Stimulated activated CD8-positive, alpha-beta memory T cell treated with anti-CD3 and anti-CD28 coated beads, Interleukin-4, amount 100 ng/mL, for 4 hours (primary cell): ENCODE results near the gene PGAP6.
"Not testable (repeated sequence)": the region's sequence is repeated elsewhere in the genome, so short reads cannot be mapped to it uniquely, and the experiment has no call there.

ENCODE experiments used
- DNase-seq, 2 donors: peaks; one replicate each; pipeline ENCODE4 v3.0.0-alpha.2; 2020; ENCODE audit warnings: low read depth in 2 of 2, low spot score in 1 of 2

The PGAP6 gene

DNA sequence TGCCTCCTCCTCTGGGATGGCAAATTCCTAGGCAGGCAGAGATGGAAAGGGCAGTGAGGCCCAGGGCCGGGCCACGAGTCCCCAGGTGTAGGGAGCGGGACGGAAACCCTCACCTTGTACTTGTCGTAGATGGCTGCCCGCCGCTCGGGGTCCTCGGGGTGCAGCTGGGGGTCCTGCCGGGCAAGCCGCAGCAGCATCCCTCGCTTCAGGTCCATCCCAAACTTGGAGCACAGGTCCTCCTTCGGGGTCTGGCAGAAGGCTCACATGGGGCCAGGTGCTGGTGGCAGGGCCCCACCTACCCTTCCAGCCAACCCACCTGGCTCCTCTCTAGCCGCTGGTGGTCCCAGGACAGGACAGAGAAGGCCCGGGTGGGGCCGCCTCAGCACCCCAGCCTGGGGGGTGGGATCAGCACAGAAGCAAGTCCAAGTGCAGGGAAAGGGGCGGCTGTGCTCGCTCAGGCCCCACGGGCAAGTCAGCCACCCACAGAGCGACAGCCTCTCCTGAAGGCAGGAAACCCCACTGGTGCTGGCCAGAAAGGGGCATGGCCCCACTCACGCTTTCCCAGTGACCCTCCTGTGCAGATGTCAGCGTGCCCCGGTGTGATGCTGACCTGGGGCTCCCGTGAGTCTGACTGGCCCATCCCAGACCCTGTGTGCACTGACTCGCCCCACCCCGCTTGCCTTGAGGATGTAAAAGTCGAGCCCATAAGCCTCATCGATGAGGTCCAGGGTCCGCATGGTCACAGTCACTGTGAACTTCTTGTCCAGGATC lies 13.2 kb downstream of the PGAP6 start:
- no peak for DNase-seq

DNA sequence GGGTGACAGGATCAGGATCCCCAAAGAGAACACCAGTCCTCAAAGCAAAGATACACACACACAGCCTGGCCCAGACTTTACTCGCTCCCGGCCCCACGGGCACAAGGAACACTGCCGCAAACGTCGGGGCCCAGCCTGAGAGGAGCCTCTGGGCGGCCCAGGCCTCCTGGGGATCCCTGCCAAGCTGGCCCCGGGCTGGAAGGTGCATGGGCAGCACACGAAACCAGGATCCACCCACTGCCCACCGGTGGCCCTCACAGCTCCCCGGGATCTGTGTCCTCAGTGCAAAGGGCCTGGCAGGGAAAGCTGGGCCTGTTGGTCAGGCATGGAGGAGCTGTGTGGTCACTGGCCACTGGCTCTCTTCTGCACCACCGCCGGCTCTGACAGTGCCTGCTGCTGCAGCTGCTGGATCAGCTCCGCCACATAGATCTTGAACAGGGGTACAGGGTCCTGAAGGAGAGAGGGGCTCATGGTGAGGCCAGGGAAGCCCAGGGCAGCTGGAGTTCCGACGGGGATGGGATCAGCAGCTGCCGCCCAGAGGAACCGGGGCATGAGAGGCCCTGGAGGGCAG lies 14.4 kb downstream of the PGAP6 start:
- no peak for DNase-seq

DNA sequence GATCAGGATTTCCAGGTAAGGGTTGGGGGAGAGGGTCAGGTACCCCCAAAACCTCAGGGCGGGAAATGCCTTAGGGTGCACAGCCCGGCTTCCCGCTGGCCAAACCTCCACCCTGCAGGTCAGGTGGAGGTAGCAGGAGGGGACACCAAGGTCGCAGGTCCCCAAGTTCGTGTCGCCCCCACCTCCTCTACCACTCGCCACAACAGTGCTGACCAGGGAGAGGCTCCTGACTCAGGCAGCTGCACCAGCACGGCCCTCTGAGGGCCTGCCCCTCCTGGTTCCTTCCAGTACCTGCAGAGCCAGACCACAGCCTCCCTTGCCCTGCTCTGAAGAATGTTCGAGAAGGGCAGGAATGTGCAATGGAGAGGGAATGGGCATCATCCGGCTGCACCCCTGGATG lies 15.3 kb downstream of the PGAP6 start:
- DNase-seq = no peak

DNA sequence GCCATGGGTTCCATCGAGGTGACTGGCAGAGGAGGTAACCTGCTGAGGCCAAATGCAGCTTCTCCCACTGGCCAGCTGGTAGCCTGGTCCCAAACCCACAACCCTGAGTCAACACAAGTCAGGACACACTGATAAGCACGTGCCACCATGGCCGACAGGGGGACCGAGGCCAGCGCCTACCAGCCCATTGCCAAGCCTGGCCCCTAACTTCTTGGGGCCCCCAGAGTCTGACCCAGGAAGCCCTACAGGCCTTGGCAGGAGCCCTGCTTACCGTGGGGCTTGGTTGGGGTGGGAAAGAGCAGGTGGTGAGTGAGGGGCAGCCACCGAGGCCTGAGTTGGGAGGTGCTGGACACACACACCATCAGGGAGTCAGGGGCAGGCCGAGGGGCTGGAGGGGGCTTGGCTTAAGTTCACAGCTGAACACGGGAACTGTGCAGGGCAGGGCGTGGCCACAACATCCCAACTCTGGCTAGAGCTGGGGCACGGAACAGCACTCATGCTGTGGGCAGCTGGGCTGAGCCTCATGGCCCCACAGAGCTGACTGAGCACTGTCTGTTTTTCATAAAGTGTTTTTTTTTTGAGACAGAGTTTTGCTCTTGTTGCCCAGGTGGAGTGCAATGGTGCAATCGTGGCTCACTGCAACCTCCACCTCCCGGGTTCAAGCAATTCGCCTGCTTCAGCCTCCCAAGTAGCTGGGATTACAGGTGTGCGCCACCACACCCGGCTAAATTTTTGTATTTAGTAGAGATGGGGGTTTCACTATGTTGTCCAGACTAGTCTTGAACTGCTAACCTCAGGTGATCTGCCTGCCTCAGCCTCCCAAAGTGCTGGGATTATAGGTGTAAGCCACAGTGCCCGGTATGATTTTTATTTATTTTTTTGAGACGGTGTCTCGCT lies 16.9 kb downstream of the PGAP6 start:
- DNase-seq = no peak

DNA sequence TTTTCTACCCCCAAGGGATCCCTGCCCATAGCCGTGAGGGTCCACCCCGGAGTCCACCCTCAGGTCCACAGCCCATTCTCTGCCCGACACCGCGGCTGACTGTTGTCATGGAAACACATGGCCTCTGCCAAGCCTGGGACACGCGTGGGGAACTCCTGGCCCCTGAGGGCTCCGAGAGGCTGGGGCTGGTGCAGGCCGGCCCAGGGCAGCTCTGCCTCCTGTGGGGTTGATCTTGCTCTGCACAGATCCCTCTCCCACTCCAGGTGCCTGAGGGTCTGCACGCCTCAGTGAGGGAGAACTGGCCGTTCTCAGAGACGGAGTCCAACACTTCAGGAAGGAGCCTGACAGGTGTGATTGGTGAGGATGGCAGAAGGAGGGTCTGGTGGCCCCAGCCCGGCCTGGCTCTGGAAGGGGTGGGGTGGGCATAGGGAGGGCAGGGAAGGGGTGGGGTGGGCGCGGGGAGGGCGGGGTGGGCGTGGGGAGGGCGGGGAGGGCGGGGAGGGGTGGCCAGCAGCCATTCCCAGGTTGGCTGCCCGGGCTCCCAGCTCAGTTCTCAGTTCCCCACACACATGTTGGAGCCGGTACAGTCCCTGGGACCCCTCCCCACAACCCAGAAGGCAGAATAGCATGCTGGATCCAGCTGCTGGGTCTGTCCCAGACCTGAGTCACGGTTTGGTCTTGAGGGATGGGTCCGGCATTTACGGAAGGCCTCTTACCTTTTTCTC lies 17.9 kb downstream of the PGAP6 start:
- no peak for DNase-seq

DNA sequence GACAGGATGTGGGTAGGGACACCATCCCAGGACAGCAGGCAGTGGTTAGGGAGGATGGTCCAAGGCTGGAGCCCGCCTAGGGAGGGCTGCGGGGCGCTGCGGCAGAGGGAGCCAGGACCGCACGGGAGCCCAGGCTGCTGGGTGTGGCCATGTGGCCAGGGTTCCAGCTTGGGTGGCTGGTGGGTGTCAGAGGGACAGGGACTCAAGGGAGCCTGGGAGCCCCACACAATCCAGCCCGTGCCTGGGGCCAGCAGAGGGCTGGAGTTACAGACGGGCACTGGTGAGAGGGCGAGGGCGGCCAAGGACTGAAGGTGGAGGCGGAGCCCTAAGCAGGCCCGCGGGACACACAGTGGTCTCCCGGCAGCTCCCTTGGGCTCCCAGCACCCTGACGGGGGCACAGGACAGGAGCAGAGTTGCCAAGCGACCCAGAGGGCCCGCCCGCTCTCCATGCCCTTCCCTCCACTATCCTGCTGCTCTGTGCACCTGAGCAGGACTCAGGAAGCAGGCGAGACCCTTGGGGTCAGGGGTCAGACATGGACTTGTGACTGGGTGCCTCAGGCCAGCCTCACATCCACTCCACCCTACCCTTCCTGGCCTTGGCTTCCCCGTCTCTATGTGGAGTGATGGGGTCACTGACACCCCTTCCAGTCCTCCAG lies 18.5 kb downstream of the PGAP6 start:
- no peak for DNase-seq

DNA sequence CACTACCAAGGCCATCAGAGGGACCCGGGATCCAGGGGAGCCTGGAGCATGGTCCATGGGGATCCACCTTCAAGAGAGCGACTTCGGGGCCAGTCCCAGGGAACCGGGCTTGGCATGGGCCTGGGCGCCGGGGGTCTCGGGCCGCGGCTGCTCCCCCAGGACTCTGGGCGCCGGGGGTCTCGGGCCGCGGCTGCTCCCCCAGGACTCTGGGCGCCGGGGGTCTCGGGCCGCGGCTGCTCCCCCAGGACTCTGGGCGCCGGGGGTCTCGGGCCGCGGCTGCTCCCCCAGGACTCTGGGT lies 19.1 kb downstream of the PGAP6 start:
- not testable (repeated sequence) for DNase-seq

DNA sequence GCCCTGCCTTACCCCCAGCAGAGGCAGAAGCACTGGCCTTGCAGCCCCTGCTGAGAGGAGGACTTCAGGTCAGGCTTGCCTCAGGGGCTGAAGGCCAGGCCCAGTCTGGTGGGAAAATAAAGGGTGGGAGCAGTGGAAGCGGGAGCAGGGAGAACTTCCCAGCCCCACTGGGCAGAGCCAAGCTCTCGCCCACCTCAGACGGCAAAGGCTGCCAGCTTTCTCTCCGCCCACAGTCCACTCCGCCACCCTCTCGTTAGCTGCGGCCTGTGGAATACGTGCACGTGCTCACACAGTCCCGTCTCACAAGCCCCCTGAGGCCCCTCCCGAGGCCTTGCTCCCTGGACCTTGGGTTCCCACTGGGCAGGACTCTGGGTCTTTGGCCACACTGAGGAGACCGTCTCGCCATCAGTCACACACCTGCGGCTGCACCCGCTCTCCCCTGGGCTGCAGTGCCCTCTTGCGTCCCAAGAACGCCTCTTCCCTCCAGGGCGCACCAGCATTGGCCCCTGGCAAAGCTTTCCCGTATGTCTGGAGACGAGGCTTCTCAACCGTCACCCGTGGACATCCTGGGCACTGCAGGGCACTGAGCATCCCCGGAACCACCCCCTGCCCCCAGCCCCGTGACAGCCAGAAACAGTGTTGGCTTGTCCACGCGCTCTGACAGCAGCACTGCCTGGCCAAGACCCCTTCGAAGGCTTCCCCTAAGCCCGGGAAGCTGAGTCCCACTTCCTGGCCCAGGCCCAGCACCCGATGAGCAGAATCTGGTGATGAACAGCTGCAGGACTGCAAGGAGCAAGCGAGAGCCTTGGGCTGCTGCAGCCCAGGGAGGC lies 19.7 kb downstream of the PGAP6 start:
- DNase-seq = peak; percentile 44

DNA sequence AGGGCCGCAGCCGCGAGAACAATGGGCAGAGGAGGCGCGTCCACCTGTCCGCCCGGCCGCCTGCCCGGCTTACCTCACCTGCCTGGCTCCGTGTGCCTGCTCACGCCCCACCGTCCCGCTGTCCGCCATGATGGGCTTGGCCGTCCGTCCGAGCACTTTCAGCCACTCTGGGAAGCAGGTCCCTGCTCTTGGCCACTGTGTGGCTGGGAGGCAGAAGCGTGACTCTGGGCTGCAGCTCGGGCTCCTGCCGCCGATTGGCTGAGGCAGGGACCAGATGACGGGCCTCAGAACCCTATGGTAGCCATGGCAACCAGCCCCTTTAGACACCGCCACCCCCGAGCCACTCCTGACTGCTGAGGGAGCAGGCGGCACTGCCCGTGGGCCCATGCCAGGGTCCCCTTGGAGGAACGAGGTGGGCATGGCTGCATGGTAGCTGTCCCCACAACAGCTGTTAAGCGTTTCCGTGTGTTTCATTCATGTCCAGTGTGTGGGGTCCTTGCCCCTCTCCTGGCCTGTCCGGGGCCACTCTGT lies 20.4 kb downstream of the PGAP6 start:
- DNase-seq = no peak

DNA sequence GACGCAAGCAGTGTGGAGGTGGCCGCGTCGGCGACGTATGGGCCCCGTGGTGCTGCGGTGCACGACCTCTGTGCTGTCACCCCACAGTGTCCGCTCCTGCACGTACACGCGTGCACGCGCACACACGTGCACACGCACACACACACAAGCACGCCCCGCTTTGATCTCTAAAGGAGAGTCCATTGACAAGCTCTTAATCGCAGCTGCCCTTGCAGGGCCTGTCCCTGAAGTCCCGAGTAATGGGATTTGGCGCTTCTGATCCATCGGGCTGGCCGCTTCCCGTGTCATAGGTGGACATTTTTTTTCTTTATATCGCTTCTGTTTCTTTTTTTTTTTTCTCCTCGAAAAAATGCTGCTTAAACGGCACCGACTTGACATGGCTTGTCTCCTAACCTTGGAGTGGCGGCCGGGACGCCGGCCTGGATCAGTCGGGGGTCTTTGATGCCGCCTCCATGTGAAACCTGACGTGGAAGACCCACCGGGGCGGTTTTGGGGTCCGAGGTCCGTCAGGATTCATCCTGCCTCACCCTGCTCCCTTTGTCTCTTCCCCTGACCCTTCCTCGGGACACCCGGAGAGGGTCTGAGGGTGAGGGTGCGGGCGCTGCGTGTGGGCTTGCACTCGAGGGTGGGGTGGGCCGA lies 21.0 kb downstream of the PGAP6 start:
- DNase-seq = no peak

DNA sequence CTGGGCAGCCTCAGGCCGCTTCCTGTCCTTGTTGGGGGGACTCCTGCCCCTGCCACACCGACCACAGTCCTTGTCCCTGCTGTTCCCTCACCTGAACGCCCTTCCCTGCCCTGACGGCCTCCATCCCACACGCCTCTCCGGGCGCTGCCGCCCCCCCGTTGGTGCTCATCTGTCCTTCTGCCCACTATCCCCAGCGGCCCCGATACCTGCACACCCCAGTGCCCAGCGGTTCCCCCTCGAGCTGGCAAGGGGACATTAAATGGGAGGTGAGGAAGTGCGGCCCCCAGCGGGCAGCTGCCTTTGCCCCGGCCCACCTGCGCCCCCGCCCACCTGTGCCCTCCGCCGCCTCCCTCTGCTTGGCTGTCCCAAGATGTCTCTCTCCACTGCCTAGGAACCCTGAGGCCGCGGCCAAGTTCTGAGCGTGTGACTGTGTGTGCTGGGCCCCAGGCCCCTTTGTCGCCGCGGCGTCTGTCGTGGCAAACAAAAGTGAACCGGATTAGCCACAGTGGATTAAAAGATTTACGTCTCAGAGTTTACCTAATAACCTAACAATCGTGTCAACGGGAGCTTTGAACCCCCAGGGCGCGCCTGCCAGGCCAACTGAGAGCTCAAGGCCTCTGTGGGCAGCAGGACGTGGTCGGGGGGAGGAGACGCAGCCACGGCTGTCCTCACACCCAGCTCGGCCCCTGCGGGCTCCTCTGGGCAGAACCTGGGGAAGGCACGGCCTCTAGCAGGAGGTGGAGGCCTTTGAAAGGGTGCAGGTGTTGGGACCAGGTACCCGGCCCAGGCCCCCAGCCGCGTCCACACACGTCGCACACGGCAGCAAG lies 21.7 kb downstream of the PGAP6 start:
- no peak for DNase-seq

DNA sequence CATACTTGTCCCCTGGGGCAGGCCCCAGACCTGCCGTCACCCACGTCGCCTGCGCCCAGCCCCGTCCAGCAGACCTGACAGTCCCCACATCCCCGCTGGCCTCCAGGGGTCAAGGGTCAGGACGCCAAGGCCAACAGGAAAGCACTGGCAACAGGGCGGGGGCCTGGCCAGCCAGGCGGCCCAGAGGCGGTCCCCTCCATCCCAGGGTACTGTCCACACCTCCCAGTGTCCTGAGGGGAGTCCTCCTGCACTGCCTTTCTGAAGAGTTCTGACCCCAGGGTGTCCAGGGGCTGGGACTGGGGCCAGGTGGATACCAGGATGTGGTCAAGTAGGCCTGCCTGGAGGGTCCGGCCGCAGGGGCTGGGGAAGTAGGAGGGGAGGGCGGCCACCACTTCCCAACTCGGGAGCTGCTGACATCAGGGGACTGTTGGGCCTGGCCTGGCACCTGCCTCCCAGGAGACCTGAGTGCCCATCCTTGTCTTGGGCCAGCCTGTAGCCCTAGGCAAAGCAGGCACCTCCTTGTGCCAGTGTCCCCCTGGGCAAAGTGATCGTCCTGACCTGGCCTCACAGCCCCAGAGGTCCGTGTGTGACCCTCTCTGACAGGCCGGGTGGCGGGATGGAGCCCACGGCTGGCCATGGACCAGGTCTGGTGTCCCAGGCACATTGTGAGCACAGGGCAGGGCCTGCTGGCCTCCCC lies 22.6 kb downstream of the PGAP6 start:
- DNase-seq = no peak

DNA sequence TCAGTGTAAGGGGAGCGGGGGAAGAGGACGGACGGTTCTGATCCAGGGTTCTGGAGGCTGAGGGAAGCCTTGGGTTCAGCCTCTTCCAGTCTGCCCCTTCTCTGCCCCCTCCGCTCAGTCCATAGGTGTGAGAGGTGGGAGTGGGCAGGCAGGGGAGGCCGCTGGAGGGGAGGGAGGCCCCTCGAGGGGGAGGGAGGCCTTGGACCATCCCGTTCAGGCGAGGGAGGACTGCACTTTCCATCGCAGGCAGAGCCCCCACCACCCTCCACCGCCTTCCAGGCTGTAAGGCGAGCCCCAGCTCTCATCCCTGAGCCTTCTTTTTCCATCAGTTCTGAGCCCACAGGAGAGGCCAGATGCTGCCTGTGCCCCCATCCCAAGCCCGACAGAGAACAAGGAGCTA lies 25.0 kb downstream of the PGAP6 start:
- no peak for DNase-seq

DNA sequence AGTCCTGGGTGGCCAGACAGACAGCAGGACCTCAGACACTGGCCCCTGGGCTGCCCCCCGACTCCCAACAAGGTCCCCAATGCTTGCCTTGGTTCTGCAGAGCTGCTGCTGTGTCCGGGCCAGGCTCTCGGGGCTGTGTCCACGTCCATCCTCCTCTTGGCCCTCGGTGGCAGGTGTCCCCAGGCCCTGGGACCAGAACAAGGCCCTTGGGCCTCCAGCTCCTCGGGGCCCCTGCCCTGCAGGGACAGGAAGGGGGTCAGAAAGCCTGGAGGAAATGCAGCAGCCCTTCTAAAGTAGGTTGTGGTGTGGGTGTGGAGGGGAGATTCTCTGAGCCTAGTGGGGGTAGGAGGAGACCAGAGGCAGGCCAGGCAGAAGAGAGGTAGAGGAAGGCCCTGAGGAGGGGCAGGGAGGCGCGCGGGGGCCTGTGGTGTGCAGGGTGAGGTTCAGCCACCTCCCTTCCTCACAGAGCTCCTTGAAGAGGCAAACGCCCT lies 26.8 kb downstream of the PGAP6 start:
- DNase-seq = peak in 1 of 2 donors; percentile 36

DNA sequence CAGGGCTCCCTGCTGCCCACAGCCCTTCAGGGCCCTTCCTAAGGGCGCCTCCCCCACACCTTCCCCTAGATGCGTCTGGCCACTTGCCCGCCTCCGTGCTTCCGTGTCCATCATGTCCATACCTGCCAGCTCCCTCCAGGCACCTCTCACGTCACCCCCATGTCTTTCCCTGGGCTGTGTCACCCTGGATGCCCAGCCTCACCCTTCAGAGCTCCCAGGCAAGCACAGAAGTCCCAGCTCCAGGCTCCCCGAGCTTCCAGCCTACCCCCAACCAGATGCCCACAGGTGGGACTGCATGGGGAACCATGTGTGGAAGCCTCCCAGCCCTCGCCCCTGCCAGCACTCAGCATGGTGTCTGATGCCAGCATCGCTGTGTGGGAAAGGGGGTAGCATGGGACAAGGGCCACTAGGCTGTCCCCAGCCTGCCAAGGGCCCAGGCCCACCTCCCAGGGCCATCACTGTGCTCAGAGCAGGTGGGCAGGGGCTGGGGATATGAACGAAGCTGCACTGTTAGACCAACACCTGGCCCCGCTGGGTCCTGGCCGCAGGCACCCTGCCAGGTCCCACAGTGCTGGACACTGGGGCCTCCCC lies 27.4 kb downstream of the PGAP6 start:
- DNase-seq = no peak

DNA sequence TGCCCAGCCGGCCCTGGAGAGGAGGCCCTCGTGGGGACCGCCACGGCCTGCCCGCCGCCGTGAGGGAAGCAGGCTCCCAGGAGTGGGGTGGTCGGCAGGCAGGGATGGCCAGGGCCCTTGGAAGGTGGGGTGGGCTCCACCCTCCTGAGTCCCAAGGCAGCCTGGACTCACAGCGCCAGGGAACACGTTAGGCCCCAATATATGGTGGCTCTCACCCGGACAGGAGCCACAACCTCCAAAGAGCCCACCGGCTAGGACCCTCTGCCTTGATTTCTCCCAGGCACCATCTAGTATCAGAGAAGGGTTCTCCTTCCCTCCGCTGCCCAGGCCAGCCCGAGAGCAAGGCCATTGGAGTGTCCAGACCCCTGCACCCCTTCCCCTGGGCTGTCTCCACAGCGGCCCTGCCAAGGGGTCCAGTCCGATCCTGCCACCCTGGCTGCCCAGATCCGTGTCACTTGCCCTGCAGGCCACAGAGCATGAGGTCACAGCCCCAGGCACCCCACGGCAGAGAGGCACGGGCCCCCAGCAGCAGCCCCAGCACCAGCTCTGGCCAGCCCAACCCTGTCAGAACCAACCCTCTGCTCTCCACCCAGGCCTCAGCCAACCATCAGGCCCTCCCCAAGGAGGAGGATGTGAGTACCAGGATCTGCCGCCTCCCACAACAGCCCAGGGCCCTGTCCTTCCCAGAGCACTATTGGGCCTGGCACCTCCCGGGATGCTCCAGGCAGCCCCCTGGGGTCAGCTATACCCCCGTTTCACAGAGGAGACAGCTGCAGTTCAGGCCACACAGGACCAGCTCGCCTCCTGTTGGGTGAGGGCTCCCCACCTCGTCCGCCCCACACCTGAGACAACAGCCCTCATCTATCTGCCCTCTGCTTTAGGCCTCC lies 28.1 kb downstream of the PGAP6 start:
- DNase-seq = no peak
